Right lobe of liver (tissue), 4 donors: ENCODE measurements around the gene TNNT3.

Source experiments
- POLR2A ChIP-seq: fragments of 450-650 bp; IDR thresholded peaks from one replicate; pipeline ENCODE4 v1.6.1; 2017; ENCODE audit warnings: antibody characterized with exemption, mild to moderate bottlenecking
- TF ChIP-seq, protein P1 (sequence below), 4 donors: fragments of 200-600 bp in 3 of 4; fragments of 450-650 bp in 1 of 4; IDR thresholded peaks; one replicate each; pipeline versions ENCODE4 v1.5.1 to v1.8.0; 2016 to 2022; ENCODE audit warnings: antibody characterized with exemption in 4 of 4, mild to moderate bottlenecking in 2 of 4
- donor health status: DM: no; HTN: no; CAD: no.
- donor health status: DM: no; HTN: no; CAD: no.
- donor health status: DM: no; HTN: yes; CAD: no.

- TF ChIP-seq, protein P1, sequence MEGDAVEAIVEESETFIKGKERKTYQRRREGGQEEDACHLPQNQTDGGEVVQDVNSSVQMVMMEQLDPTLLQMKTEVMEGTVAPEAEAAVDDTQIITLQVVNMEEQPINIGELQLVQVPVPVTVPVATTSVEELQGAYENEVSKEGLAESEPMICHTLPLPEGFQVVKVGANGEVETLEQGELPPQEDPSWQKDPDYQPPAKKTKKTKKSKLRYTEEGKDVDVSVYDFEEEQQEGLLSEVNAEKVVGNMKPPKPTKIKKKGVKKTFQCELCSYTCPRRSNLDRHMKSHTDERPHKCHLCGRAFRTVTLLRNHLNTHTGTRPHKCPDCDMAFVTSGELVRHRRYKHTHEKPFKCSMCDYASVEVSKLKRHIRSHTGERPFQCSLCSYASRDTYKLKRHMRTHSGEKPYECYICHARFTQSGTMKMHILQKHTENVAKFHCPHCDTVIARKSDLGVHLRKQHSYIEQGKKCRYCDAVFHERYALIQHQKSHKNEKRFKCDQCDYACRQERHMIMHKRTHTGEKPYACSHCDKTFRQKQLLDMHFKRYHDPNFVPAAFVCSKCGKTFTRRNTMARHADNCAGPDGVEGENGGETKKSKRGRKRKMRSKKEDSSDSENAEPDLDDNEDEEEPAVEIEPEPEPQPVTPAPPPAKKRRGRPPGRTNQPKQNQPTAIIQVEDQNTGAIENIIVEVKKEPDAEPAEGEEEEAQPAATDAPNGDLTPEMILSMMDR (IDR thresholded peaks at IDR 0.05), result no peak
- TF ChIP-seq POLR2A, result no peak
Observed at GRCh38 chr11:1936781-1937615, 17.5 kb downstream of the TNNT3 start.
